NCI-H187 treated with DMSO at 0.1 percent for 48 hours (cell line): ENCODE measurements around the gene MYO1D.
A peak's percentile ranks its signal among the peaks of the same experiment; 100 is the strongest.
"Not testable (repeated sequence)": the region's sequence is repeated elsewhere in the genome, so short reads cannot be mapped to it uniquely, and the experiment has no call there.

Experiments
- DNase-seq: peaks from one replicate; lab custom pipeline; 2025; lab: John Stamatoyannopoulos, UW

MYO1D gene

GRCh38 chr17:32460054-32460453, 416.9 kb downstream of the MYO1D start:
- DNase-seq = no peak

DNA sequence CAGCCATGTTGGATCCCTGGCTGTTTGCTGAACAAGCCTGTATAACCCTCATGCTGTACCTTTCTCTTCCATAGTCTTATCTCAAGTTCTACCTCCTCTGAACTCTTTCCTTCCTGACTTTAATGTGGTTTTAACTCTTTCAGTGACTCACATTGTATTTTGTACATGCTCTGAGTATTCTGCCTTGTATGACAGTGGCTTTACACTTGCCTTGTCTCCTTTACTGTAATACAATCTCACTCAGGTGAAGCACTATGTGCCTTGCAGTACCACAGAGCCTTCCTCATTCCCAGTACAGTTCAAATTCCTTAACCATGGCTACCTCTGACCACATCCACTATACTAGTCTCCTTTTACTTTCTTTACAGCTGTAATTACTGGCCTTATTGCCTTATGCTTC, 418.6 kb downstream of the MYO1D start:
- DNase-seq = no peak

DNA sequence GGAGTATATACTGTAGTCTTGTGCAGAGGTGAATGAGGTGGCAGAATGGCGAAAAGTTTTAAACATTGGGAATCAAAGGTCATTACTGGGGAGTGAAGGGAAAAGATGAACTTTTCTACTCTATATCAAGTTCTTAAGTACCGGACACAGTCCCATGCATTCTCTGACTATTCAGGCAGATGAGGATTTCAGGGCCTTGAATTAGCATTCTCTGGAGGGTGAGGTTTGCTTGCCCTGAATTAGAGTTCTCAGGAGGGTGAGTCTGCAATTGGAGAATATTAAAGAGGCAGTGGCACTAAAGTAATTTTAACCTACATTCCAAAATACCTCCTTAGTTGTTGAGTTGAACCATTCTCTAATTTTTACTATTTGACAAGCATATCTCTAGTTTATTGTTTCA, 423.6 kb downstream of the MYO1D start:
- no peak for DNase-seq

- DNase-seq = no peak
These were observed 424.6 kb downstream of the MYO1D start for GRCh38 chr17:32452281-32452680.

DNA sequence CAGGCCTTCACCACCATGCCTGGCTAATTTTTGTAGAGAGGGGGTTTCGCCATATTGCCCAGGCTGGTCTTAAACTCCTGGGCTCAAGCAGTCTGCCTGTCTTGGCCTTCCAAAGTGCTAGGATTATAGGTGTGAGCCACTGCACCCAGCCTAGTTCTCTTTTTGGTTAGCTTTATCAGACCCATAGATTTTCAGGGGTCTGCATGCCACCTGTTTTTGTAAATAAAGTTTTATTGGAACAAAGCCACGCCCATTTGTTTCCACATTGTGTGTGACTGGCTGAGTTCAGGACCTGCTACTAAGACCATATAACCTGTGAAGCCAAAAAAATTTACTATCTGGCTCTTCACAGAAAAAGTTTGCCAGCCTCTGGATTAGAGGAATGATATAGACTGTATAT, 425.0 kb downstream of the MYO1D start:
- DNase-seq = no peak

GRCh38 chr17:32450379-32450778, 426.5 kb downstream of the MYO1D start:
- DNase-seq = not testable (repeated sequence)

GRCh38 chr17:32449963-32450362, 427.0 kb downstream of the MYO1D start:
- DNase-seq = no peak

DNA sequence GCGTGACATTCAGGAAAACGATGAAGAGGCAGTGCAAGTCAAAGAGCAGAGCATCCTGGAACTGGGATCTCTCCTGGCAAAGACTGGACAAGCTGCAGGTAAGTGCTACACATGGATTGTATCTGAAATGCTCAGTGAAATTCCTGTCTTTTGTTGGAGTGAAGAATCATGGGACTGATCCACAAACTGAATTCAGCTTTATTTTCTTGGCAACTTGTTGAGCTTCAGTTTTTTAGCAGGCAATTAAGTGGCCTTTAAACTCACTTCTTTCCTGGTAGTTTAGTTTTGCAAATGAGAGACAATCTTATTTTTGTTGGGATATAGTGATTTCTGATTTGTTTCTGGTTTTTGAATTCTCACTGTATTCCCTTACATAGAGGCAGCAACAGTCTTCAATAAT, 430.0 kb downstream of the MYO1D start:
- DNase-seq = no peak

DNA sequence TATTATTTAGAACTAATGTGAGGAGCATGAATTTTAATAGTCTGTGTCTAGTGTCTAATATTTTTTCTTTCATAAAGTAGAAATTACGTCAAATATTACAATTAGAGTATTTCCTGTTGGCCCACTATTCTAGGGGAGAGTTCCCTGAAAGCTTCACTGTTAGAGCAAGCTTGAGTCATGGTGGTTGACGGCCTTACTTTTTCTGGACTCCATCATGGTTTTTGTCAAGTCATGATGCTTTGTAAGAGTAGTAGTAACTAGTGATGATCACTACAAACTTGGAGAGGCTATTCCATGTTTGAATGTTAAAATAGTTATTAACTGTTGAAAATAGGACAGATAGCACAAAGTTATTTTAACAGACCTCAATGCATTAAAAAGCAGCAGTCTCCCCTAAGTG, 431.0 kb downstream of the MYO1D start:
- DNase-seq = no peak

DNA sequence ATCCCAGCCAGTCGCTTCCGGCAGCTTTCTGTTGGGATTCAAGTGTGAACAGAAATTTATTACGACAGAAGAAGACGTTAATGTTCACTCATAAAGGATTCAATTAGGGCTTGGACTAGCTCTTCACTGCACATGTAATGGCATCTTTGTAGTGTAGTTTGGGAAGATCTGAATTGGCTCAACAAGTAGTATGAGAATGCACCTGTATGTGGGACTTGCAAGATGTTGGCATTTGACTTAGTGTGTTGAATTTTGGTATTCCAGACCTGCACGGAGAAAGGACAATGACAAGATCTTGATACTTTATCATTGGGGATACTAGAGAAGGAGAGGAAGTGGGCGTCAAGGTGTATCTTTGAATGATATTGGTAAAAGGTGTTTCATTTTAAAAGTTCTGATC, 431.4 kb downstream of the MYO1D start:
- no peak for DNase-seq

- DNase-seq = no peak
These were observed 431.9 kb downstream of the MYO1D start for GRCh38 chr17:32445074-32445415.

GRCh38 chr17:32444301-32445073, 432.4 kb downstream of the MYO1D start, which contains the start of gene PSMD11:
Gene PSMD11, plus strand, starts transcription at chr17:32444510. Its CDS starts 14 bp downstream, at chr17:32444524.
- peak; percentile 62 for DNase-seq

GRCh38 chr17:32443827-32444300, 433.1 kb downstream of the MYO1D start:
- DNase-seq = no peak
